ENCODE data around the gene GIPC3. TPM values are rescaled to one million over a fixed set of nuclear protein-coding genes. Genes with fewer than 3 reads are reported as not detected.
A peak's percentile ranks its signal among the peaks of the same experiment; 100 is the strongest.
"Not testable (repeated sequence)": the region's sequence is repeated elsewhere in the genome, so short reads cannot be mapped to it uniquely, and the experiment has no call there.

GIPC3 gene
- total RNA-seq, 4 donors from 2014 or later: 0.18 to 0.76 (median 0.22) TPM

DNA sequence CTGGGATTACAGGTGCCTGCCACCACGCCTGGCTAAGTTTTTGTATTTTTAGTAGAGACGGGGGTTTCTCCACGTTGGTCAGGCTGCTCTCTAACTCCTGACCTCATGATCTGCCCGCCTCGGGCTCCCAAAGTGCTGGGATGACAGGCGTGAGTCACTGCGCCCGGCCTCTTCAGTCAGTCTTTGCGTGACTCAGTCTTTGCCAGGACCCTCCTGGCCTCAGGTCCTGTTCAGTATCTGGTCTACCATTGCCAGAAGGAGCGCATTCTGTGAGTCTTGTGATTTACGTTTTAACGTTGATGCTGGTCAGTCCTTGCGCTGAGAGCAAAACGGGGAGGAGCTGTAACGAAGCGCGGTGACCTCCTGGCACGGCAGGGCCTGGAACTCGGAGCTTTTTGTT lies 20.1 kb upstream of the GIPC3 start:
- WGBS, 2 donors: 76 to 86% methylated on average over 12 to 19 of the region's 19 CpGs
- no peak for DNase-seq
- intact Hi-C loops (cut with DNase I): loop anchor here (5.0 kb wide), 1 partner anchor 58 kb away; the partner anchor contains the start of gene FZR1
- H3K4me1 ChIP-seq: peaks cover 0 to 9% (median 0%) of the 10 kb centered on the region in 3 donors
- no peaks in the 10 kb centered on the region for H3K27me3 ChIP-seq
- H3K27ac ChIP-seq: no peak overlapping the region
- no peak overlapping the region for H3K4me3 ChIP-seq
- no peak for TF ChIP-seq POLR2A (IDR thresholded peaks at IDR 0.05)
- TF ChIP-seq, protein P1, sequence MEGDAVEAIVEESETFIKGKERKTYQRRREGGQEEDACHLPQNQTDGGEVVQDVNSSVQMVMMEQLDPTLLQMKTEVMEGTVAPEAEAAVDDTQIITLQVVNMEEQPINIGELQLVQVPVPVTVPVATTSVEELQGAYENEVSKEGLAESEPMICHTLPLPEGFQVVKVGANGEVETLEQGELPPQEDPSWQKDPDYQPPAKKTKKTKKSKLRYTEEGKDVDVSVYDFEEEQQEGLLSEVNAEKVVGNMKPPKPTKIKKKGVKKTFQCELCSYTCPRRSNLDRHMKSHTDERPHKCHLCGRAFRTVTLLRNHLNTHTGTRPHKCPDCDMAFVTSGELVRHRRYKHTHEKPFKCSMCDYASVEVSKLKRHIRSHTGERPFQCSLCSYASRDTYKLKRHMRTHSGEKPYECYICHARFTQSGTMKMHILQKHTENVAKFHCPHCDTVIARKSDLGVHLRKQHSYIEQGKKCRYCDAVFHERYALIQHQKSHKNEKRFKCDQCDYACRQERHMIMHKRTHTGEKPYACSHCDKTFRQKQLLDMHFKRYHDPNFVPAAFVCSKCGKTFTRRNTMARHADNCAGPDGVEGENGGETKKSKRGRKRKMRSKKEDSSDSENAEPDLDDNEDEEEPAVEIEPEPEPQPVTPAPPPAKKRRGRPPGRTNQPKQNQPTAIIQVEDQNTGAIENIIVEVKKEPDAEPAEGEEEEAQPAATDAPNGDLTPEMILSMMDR (IDR thresholded peaks at IDR 0.05): no peak
- no peaks in the 10 kb centered on the region for H3K36me3 ChIP-seq
- H3K9me3 ChIP-seq: no peaks in the 10 kb centered on the region

DNA sequence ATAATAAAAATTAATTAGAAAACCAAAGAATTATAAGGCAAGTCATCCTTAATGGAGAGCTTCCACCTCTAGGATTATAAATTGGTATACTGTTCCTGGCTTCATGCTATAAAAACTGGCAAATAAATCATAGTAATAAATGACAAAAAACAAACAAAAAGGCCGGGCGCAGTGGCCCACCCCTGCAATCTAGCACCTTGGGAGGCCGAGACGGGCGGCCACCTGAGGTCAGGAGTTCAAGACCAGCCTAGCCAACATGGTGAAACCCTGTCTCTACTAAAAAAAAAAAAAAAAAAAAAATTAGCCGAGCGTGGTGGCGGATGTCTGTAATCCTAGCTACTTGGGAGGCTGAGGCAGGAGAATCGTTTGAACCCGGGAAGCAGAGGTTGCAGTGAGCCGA lies 15.2 kb upstream of the GIPC3 start:
- DNase-seq; H3K9me3 ChIP-seq; H3K27me3 ChIP-seq; H3K4me3 ChIP-seq; H3K27ac ChIP-seq; H3K36me3 ChIP-seq; intact Hi-C loops (cut with DNase I): not testable (repeated sequence)
- peaks cover 11 to 42% (median 12%) of the 10 kb centered on the region in 3 donors for H3K4me1 ChIP-seq
- 84 to 87% methylated on average over 11 of the region's 11 CpGs for WGBS, 2 donors

DNA sequence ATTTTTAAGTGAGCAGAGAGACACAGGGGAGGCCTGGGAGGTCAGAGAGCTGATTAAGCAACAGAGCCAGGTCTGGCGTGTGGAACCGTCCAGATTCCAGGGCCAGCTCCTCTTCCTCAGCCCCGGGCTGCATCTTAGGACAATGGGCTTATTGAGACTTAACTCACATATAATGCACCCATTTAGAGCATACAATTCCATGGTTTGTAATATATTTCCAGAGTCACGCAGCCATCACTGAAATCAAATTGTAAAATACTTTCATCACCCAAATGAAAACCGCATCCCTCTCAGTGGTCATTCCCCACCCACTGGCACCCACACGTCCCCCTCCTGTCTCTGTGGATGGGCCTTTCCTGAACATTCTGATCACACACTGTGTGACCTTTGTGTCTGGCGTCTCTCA lies 14.7 kb upstream of the GIPC3 start:
- H3K27ac ChIP-seq: no peak overlapping the region
- intact Hi-C loops (cut with DNase I): no loop called here
- no peaks in the 10 kb centered on the region for H3K9me3 ChIP-seq
- peaks cover 13 to 47% (median 14%) of the 10 kb centered on the region in 3 donors for H3K4me1 ChIP-seq
- H3K27me3 ChIP-seq: no peaks in the 10 kb centered on the region
- H3K4me3 ChIP-seq: no peak overlapping the region
- H3K36me3 ChIP-seq: peaks cover 0 to 14% (median 3%) of the 10 kb centered on the region in 3 donors
- WGBS, 2 donors: 64 to 69% methylated on average over 7 of the region's 7 CpGs
- TF ChIP-seq, protein P1 (IDR thresholded peaks at IDR 0.05): no peak
- TF ChIP-seq POLR2A (IDR thresholded peaks at IDR 0.05): no peak
- DNase-seq: no peak

DNA sequence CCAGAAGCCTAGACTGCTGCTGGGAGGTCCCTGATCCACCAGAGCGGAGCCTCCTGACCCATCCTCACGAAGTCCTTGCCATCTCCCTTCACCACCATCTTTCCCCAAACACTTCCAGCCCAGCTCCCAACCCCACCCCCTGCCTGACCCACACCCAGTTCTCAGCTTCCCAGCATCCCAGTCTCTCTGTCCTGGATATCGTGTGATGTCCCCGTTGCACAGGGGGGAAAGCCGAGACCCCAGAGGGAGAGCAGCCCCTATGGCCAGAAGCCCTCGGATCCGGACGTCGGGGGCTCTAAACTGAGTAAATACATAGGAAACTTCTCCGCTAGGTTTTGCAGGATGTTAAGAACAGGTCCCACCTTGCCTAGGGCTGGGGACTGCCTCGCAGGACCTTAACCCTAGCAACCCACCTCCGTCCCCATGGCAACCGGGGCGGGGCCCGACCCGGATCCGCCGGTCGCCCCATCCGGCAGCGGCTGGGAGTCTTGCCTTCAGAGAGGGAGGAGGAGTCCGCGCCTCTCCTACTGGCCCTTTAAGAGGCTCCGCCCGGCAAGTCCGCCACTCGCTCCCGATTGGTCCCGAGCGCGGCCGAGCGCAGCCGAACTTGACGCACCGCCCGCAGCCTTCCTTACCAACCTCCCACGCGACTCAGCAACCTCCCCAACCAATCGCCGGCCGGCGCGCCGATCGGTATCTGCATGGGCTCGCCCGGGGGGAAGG lies 13.0 kb upstream of the GIPC3 start:
- peak overlapping the region; percentile 63 to 98 (median 94) for H3K27ac ChIP-seq
- DNase-seq: peak; percentile 99
- WGBS, 2 donors: 5% methylated on average over 11 to 24 of the region's 48 CpGs
- H3K4me3 ChIP-seq: peak overlapping the region; percentile 62 to 97 (median 80)
- peaks cover 27 to 64% (median 29%) of the 10 kb centered on the region in 3 donors for H3K4me1 ChIP-seq
- intact Hi-C loops (cut with DNase I): no loop called here
- TF ChIP-seq, protein P1 (IDR thresholded peaks at IDR 0.05): peak in 1 of 6 experiments; percentile 15
- no peak for TF ChIP-seq POLR2A (IDR thresholded peaks at IDR 0.05)
- H3K36me3 ChIP-seq: peaks cover 0 to 14% (median 3%) of the 10 kb centered on the region in 3 donors
- H3K9me3 ChIP-seq: no peaks in the 10 kb centered on the region
- no peaks in the 10 kb centered on the region for H3K27me3 ChIP-seq

DNA sequence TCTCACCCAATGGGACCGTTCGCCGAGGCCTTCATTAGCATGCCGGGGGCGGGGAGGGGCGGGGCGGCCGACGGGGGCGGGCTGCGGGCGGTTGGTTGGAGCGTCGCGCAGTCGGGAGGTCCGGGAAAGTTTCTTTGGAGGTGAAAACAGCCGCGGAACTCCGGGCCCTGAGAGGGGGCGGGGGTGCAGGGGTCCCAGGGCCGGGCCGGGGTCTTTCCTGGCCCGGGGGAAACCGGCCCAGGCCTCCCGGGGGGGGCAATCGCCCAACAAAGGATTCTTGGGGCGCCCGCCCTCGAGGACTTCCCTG lies 12.5 kb upstream of the GIPC3 start, which contains the start of gene HMG20B:
TSS of gene HMG20B (plus strand) at position 90 of the 307 bp plus-strand sequence. CDS start 366 bp downstream, outside the sequence.
- no CpG with 5 or more reads among the region's 30 CpGs for WGBS, 2 donors
- intact Hi-C loops (cut with DNase I): no loop called here
- Histone ChIP-seq H3K27me3 (no peaks in the 10 kb centered on the region), H3K27ac (peak within 1 kb of the TSS; percentile 86 to 98 (median 94)), H3K4me3 (peak within 1 kb of the TSS; percentile 62 to 97 (median 80)), H3K9me3 (no peaks in the 10 kb centered on the region), H3K4me1 (peaks cover 27 to 69% (median 31%) of the 10 kb centered on the region in 3 donors), H3K36me3 (peaks cover 0 to 14% (median 3%) of the 10 kb centered on the region in 3 donors)
- no peak for DNase-seq
- TF ChIP-seq, protein P1 (IDR thresholded peaks at IDR 0.05): no peak
- peak in 2 of 4 donors; percentile 25 to 63 for TF ChIP-seq POLR2A (IDR thresholded peaks at IDR 0.05)
